Esophagus muscularis mucosa (tissue), 4 donors: ENCODE measurements around the gene PCDHGA5.

Experiments
- EP300 ChIP-seq: sonication (generic); formaldehyde crosslinking; IDR thresholded peaks from one replicate; pipeline ENCODE4 v1.6.1; 2017; ENCODE audit warnings: antibody characterized with exemption
- POLR2AphosphoS5 ChIP-seq, 2 donors: sonication (generic); formaldehyde crosslinking; IDR thresholded peaks; one replicate each; pipeline ENCODE4 v1.6.1; 2017; ENCODE audit warnings: antibody characterized with exemption in 2 of 2
- TF ChIP-seq, protein P1 (sequence below), 3 experiments: fragments of 200-600 bp in 2 of 3; fragments of 450-650 bp in 1 of 3; sonication (generic) in 2 of 3; IDR thresholded peaks; one replicate each; pipeline ENCODE4 v1.5.1; 2017 to 2019; ENCODE audit warnings: antibody characterized with exemption in 3 of 3, mild to moderate bottlenecking in 2 of 3, moderate library complexity in 1 of 3

DNA sequence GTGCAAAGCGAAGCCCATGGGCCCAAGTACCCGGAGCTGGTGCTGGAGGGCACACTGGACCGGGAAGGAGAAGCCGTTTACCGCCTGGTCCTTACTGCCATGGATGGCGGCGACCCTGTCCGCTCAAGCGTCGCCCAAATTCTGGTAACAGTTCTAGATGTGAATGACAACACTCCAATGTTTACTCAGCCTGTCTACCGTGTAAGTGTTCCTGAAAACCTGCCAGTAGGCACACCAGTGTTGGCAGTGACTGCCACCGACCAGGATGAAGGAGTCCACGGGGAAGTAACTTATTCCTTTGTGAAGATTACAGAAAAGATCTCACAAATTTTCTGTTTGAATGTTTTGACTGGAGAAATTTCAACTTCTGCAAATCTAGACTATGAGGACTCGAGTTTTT is 10.7 kb downstream of the PCDHGA5 start:
- TF ChIP-seq POLR2AphosphoS5 (IDR thresholded peaks at IDR 0.05), result no peak
- TF ChIP-seq, protein P1, sequence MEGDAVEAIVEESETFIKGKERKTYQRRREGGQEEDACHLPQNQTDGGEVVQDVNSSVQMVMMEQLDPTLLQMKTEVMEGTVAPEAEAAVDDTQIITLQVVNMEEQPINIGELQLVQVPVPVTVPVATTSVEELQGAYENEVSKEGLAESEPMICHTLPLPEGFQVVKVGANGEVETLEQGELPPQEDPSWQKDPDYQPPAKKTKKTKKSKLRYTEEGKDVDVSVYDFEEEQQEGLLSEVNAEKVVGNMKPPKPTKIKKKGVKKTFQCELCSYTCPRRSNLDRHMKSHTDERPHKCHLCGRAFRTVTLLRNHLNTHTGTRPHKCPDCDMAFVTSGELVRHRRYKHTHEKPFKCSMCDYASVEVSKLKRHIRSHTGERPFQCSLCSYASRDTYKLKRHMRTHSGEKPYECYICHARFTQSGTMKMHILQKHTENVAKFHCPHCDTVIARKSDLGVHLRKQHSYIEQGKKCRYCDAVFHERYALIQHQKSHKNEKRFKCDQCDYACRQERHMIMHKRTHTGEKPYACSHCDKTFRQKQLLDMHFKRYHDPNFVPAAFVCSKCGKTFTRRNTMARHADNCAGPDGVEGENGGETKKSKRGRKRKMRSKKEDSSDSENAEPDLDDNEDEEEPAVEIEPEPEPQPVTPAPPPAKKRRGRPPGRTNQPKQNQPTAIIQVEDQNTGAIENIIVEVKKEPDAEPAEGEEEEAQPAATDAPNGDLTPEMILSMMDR (IDR thresholded peaks at IDR 0.05), result no peak
- TF ChIP-seq EP300, result no peak
